ENCODE measurements around the gene MEIS1.

MEIS1 gene

DNA sequence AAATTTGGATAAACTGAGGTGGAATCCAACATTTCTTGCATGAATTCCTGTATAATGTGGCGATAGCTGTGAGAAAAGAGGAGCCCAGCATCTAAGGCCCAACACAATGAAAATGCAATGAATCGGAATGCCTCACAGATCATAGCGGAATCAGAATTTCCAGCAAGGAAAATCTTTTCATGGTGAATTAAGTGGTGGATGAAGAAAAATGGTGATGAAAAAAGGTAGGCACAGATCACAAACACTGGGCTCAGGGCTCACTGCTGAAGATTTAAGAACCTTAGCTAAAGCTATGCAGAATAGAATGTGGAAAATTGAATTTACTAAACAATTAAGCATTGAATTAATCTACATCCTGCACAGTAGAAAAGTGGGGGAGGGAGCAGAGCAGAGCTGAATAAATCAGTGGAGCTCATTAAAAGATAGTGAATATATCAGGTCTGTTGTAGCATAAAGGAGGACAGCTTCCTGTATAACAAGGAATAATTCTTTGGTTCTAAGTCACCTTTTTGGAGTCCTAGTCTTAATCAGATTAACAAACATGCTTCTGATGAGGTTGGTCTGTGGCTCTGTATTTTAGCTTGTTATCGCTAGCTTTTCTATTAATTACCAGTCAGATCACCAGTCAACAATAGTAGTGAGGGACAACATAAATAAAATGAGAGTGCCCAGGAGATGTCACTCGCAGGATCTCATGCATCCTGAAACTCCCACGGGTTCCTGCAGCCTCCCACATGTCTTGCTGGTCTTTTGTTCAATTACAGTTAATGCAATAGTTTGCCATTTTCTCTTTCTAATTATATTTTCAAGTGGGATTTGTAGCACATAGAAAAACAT lies 27.0 kb downstream of the MEIS1 start:
- no peak overlapping the region for H3K4me3 ChIP-seq (replicated peaks; ENCODE audit: low read depth, low read length)
- TF ChIP-seq, protein P1, sequence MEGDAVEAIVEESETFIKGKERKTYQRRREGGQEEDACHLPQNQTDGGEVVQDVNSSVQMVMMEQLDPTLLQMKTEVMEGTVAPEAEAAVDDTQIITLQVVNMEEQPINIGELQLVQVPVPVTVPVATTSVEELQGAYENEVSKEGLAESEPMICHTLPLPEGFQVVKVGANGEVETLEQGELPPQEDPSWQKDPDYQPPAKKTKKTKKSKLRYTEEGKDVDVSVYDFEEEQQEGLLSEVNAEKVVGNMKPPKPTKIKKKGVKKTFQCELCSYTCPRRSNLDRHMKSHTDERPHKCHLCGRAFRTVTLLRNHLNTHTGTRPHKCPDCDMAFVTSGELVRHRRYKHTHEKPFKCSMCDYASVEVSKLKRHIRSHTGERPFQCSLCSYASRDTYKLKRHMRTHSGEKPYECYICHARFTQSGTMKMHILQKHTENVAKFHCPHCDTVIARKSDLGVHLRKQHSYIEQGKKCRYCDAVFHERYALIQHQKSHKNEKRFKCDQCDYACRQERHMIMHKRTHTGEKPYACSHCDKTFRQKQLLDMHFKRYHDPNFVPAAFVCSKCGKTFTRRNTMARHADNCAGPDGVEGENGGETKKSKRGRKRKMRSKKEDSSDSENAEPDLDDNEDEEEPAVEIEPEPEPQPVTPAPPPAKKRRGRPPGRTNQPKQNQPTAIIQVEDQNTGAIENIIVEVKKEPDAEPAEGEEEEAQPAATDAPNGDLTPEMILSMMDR (IDR thresholded peaks at IDR 0.05; ENCODE audit: low read depth, low read length, missing control alignments): no peak
- no peak for DNase-seq (ENCODE audit: extremely low read depth, low read depth)

- no peak overlapping the region for H3K4me3 ChIP-seq (replicated peaks; ENCODE audit: low read depth, low read length)
- TF ChIP-seq, protein P1 (IDR thresholded peaks at IDR 0.05; ENCODE audit: low read depth, low read length, missing control alignments): no peak
- DNase-seq (ENCODE audit: extremely low read depth, low read depth): no peak
These were observed 27.5 kb downstream of the MEIS1 start for GRCh38 chr2:66462501-66462825.

GRCh38 chr2:66463206-66463755 lies 28.4 kb downstream of the MEIS1 start:
- no peak overlapping the region for H3K4me3 ChIP-seq (replicated peaks; ENCODE audit: low read depth, low read length)
- TF ChIP-seq, protein P1 (IDR thresholded peaks at IDR 0.05; ENCODE audit: low read depth, low read length, missing control alignments): no peak
- DNase-seq (ENCODE audit: extremely low read depth, low read depth): no peak

DNA sequence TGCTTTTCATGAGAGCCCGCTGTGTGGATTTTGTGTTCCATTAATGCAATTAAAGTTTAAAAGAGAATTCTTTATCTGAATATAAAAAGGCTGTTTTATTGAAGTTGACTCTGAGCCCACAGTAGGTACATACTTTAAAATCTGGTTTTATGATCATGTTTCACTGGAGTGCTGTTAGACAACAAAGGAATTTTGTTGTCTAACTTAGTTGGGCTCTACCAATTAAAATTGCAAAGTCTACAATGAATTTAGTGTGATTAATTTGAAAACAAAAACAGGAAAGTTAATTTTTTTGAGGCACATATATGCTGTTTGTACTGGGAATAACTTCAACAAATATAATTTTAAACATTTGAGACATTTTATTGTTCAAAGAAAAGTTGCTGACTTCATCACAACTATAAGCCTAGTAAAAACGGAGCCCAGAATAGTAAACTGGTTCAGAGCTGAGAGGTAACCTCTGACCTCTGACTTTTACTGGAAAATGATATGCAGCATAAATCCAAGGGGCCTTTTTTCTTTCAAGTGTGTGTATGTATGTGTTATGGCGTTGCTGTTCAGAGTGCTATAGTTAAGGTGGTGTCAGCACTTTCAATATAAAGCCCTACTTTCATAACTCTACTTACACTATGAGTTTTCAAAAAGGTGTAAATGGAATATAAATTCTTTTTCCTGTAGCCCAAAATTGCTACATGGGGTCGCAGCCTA lies 30.2 kb downstream of the MEIS1 start:
- TF ChIP-seq, protein P1 (IDR thresholded peaks at IDR 0.05; ENCODE audit: low read depth, low read length, missing control alignments): no peak
- H3K4me3 ChIP-seq (replicated peaks; ENCODE audit: low read depth, low read length): no peak overlapping the region
- DNase-seq (ENCODE audit: extremely low read depth, low read depth): no peak

- no peak for DNase-seq (ENCODE audit: extremely low read depth, low read depth)
- H3K4me3 ChIP-seq (replicated peaks; ENCODE audit: low read depth, low read length): no peak overlapping the region
- TF ChIP-seq, protein P1 (IDR thresholded peaks at IDR 0.05; ENCODE audit: low read depth, low read length, missing control alignments): no peak
These were observed 31.5 kb downstream of the MEIS1 start for GRCh38 chr2:66466433-66466832.

DNA sequence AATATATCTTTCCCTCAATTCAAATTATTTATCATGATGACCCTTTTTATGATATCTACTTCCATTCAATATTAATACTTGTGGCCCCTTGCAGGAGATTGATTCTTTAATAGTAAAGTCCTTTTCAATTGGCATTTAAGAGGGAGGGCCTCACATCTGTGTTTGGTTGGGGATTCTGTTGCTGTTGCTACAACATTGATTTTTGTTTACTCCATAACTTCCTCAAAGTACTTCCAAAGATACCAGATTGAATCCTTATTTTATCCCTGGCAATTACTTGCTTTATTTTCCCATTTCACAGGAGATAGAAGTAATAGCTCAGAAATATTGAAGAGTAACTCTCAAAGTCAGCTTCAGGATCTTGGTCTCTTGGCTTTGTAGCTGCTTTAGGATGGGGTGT lies 32.8 kb downstream of the MEIS1 start:
- no peak for DNase-seq (ENCODE audit: extremely low read depth, low read depth)
- TF ChIP-seq, protein P1 (IDR thresholded peaks at IDR 0.05; ENCODE audit: low read depth, low read length, missing control alignments): no peak
- no peak overlapping the region for H3K4me3 ChIP-seq (replicated peaks; ENCODE audit: low read depth, low read length)
